ENCODE results near the gene ZNF3.

ZNF3 gene

GRCh38 chr7:100064162-100064561 lies 17.4 kb downstream of the ZNF3 start:
- H3K4me3 ChIP-seq (ENCODE audit: low read depth, low read length): no peak overlapping the region
- TF ChIP-seq CTCF (IDR thresholded peaks at IDR 0.05; ENCODE audit: low read depth, low read length): no peak

GRCh38 chr7:100063376-100063775 lies 18.1 kb downstream of the ZNF3 start:
- no peak for TF ChIP-seq CTCF (IDR thresholded peaks at IDR 0.05; ENCODE audit: low read depth, low read length)

GRCh38 chr7:100061518-100062193 lies 19.9 kb downstream of the ZNF3 start:
- no peak for TF ChIP-seq CTCF (IDR thresholded peaks at IDR 0.05; ENCODE audit: low read depth, low read length)
- H3K4me3 ChIP-seq (ENCODE audit: low read depth, low read length): no peak overlapping the region

More at GRCh38 chr7:100063376-100063775, 18.1 kb downstream of the ZNF3 start:
- no peak overlapping the region for H3K4me3 ChIP-seq (ENCODE audit: low read depth, low read length)

- H3K4me3 ChIP-seq (ENCODE audit: low read depth, low read length): no peak overlapping the region
- no peak for TF ChIP-seq CTCF (IDR thresholded peaks at IDR 0.05; ENCODE audit: low read depth, low read length)
These were observed 22.2 kb downstream of the ZNF3 start for GRCh38 chr7:100059251-100059739.

GRCh38 chr7:100057006-100057405 lies 24.5 kb downstream of the ZNF3 start:
- no peak for TF ChIP-seq CTCF (IDR thresholded peaks at IDR 0.05; ENCODE audit: low read depth, low read length)
- no peak overlapping the region for H3K4me3 ChIP-seq (ENCODE audit: low read depth, low read length)

- H3K4me3 ChIP-seq (ENCODE audit: low read depth, low read length): no peak overlapping the region
- 0 out of 2 replicates have a peak, but pooled peaks have one; percentile 16 for TF ChIP-seq CTCF (IDR thresholded peaks at IDR 0.05; ENCODE audit: low read depth, low read length)
These were observed 28.3 kb downstream of the ZNF3 start for GRCh38 chr7:100053215-100053614.

GRCh38 chr7:100051611-100052010 lies 29.9 kb downstream of the ZNF3 start:
- TF ChIP-seq CTCF (IDR thresholded peaks at IDR 0.05; ENCODE audit: low read depth, low read length): no peak
- no peak overlapping the region for H3K4me3 ChIP-seq (ENCODE audit: low read depth, low read length)

Measured in WI38 (cell line).